ENCODE measurements around the gene SRPRB.

Gene SRPRB, protein sequence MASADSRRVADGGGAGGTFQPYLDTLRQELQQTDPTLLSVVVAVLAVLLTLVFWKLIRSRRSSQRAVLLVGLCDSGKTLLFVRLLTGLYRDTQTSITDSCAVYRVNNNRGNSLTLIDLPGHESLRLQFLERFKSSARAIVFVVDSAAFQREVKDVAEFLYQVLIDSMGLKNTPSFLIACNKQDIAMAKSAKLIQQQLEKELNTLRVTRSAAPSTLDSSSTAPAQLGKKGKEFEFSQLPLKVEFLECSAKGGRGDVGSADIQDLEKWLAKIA
- total RNA-seq = 31.2 to 43.4 (median 34.2) reads per million in 4 donors

GRCh38 chr3:133805702-133806475, at the start of gene SRPRB:
Gene SRPRB (plus strand): TSS chr3:133805815. CDS start chr3:133805849, 34 bp downstream.
- DNase-seq = peak; percentile 93 to 96 (median 94)

DNA sequence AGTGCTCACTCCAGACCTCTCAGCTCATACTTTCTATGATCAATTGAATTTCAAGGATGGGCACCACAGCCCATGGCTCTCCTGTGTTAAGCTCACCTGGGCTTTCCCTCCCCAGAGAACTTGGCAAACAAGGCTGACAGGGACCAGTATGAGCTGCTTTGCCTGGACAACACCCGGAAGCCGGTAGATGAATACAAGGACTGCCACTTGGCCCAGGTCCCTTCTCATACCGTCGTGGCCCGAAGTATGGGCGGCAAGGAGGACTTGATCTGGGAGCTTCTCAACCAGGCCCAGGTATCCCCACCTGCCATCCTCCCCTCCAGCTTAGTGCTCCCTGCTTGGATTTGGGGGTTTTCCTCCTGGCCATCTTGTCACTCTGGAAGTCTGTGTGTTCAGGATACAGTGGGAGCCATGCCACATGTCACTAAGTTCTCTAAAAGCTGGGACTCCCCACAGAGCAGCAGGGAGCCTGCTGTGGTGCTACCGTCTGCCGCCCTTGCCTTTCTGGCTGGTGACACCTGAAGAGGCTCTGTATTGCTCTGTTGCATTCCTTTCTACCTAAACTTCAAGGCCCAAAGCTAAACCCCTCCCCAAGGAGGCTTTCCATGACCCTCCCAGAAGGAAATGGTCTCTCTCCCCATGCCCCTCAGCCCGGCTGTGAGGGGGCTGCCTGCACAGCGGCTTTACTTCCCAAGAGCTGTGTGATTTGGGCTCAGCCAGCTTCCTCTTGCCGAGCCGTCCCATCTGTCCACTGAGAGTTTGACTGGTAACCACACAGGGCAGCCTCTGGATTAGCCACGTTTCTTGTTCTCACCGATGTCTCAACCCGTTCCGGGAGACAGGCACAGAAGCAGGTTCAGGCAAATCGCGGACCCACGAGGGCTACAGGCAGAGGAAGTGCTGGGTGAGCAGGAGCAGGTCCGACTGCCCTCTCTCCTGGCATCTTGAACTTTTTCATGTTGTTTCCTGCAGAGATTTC, 48.6 kb upstream of the SRPRB start:
- DNase-seq = no peak

DNA sequence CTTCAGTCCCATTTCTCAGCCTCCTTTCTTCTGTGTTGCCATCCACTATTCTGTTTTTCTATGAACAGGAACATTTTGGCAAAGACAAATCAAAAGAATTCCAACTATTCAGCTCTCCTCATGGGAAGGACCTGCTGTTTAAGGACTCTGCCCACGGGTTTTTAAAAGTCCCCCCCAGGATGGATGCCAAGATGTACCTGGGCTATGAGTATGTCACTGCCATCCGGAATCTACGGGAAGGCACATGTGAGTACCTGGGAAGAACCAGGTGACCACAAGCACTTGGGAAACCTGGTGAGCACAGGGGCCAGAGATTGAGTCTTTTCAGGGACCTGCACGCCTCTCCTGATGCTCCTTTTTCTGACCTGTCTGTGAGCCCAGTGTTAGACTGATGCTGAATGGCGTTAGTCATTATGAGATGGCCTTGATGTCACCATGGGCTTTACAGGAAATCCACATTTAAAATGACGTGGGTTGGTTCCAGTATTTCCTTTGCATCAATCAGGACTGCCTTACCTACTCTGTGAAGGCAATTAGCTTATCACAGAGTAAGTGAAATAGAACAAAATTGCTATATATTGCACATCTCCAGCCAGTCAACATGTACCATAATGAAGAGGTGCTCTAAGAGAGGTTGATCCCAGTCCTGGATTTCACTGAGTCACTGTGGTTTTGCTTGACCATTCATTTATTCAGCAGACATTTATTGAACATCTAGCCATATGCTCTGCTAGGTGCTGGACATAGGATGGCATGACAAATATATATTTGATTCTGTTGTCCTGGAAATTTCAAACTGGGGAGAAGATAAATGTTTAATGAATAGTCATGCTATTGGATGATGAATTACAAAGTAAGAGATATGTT, 47.7 kb upstream of the SRPRB start:
- DNase-seq = peak in 1 of 5 donors; percentile 10

- DNase-seq = no peak
Measured at GRCh38 chr3:133758568-133758928, 47.1 kb upstream of the SRPRB start.

DNA sequence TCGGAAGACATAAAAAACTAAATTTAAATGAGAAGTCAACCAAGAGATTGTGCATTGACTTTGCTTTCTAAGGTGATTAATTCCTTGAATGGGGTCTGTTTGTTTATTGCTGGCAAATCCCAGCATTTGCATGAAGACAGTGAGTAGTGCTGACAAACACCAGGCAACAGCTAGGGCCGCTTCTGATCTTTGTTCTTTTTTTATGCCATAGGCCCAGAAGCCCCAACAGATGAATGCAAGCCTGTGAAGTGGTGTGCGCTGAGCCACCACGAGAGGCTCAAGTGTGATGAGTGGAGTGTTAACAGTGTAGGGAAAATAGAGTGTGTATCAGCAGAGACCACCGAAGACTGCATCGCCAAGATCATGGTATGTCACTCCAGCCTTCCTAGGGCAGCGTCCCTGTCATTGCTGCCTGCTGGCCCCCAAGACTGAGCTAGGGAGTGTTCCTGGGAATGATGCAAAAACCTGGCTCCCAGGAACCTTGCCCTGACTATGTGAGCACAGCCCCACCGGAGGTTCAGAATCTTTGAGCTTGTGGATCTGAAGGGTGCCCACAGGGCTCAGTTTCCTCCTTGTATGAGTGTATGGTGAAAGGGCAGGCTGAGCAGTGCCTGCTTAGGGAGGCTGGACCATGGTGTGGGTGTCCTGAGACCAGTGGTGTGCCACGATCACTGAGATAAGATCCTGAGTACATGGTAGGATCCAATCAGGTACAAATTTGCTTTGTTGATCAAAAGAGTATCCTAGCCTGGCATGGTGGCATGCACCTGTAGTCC, 46.5 kb upstream of the SRPRB start:
- DNase-seq = no peak

GRCh38 chr3:133759740-133760305, 45.8 kb upstream of the SRPRB start:
- DNase-seq = no peak

GRCh38 chr3:133760916-133761315, 44.7 kb upstream of the SRPRB start:
- no peak for DNase-seq

DNA sequence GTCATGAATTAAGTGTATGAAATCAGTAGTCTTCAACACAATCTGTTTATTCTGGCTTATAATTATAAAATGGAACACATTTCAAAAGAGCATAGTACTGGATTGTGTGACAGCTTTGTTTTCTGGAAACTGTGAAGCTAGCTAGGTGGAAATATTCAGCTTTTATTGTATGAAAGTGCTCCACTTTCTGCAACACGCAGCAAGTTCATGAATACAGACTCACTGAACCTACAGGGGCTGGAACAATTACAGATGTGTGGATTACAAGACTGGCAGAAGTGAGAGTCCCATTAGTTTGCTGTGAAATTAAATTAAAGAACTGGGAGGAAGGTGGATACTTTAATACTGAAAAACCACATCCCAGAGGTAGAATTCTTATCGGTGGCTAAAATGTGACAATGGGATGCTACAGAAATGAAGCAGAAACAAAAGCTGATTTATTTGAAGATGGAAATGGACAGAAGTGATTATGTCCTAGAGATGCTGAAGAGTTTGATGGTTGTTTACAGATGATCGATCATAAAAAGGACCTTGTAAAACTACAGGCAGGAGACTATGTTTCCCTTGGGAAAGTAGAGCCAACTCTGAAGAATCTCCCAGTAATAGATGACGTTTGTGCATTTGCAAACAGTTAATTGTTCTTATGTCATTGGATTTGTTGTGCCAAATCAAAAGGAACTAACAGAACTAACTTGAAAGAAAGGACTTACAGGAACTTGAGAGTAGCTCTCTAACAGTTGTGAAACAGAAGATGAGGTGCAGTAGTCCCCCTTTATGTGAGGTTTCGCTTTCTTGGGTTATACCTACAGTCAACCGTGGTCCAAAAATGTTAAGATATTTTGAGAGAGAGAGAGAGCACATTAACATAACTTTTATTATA, 43.8 kb upstream of the SRPRB start:
- DNase-seq = no peak

- no peak for DNase-seq
Measured at GRCh38 chr3:133762539-133762938, 43.1 kb upstream of the SRPRB start.

DNA sequence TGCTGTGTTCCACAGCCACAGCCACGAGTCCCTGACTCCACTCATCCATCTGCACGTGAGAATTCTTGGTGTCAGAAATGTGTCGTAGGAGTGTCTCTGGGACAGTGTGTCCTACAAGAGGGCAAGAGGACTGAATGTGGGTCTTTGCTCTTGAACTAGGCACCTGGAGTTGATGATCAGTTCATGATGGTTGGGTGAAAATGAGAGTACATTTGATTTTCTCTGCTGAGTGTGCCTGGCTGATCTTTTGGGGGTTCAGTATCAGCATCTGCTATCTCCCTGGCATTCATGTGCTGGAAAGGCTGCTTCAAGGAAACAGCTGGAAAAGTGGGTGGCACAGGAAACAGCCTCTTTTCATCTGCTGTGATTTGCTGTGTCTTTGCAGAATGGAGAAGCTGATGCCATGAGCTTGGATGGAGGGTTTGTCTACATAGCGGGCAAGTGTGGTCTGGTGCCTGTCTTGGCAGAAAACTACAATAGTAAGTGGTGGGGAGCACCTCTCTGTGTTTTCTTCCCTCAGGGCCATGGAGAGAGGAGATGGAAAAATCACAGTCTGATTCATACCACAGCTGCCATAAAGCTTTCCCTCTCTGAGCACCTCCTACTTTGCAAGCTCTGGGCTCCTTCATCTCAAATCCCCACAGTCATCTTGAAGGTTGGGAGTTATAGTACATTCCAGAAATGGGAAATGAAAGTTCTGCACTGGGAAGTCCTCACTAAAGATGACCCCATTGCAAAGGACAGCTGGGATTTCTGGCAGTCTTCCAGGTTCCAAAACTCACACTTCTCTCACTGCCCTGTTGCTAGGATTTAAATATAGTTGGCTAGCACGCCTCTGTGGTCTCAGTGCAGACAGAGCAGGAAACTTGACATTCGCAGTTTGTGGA, 41.6 kb upstream of the SRPRB start:
- no peak for DNase-seq

GRCh38 chr3:133765256-133765655, 40.4 kb upstream of the SRPRB start:
- no peak for DNase-seq

GRCh38 chr3:133767607-133768006, 38.0 kb upstream of the SRPRB start:
- DNase-seq = no peak

GRCh38 chr3:133769536-133769935, 36.1 kb upstream of the SRPRB start:
- no peak for DNase-seq

- DNase-seq = no peak
Measured at GRCh38 chr3:133773732-133774131, 31.9 kb upstream of the SRPRB start.

DNA sequence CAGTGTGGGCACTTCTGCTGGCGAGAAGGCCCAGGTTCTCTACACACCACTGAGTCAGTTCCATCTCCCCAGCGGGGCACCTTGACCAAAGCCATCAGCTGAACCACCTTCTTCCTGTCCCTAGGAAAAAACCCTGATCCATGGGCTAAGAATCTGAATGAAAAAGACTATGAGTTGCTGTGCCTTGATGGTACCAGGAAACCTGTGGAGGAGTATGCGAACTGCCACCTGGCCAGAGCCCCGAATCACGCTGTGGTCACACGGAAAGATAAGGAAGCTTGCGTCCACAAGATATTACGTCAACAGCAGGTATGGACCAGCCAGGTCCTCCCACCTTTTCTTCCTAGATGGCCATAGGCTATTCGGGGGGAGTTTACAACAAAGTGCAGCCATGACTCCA, 30.3 kb upstream of the SRPRB start:
- DNase-seq = no peak

- no peak for DNase-seq
Measured at GRCh38 chr3:133775835-133776234, 29.8 kb upstream of the SRPRB start.

GRCh38 chr3:133776794-133777438, 28.7 kb upstream of the SRPRB start:
- no peak for DNase-seq
